NCI-H1048 (cell line): ENCODE results near the gene HPCAL1.
A peak's percentile ranks its signal among the peaks of the same experiment; 100 is the strongest.

Experiments
- DNase-seq: peaks from one replicate; lab custom pipeline; 2025; lab: John Stamatoyannopoulos, UW

Gene HPCAL1

DNA sequence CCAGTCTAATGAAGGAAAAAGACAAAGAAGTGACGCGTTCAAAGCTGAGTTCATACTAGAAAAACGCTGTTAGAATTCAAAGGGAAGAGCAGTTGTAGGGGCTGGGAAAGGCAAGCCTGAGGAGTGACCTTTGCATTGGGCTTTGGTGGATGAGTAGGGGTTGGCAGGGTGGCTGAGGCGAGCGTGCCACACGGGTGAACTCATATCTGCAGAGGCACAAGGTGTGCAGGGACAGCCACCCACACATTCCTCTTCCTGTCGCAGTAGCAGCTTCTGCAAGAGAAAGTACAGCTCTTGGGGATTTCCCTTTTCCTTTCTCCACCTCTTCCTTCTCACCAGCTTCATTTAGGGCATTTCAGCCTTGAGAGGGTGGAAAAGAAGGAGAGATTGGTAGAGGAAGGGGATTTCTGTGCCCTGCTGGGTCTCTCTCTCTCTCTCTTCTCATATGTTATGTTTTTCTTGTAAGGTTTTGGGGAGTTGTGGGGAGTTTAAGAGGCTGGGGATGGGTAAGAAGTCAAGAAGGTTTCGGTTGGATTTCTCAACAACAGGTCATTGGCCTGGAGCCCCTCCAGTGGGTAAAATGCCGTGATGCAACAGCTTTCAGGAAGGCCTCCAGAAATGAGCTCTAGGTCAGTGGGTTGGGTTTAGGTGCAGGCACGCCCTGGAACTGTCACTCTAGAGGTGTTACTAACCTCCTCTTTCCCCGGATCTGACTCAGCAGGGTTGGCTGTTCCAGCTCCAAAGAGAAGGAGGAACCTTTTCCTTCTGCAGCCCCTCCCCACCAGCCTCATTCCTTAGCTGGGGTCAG is 105.3 kb downstream of the HPCAL1 start:
- no peak for DNase-seq

DNA sequence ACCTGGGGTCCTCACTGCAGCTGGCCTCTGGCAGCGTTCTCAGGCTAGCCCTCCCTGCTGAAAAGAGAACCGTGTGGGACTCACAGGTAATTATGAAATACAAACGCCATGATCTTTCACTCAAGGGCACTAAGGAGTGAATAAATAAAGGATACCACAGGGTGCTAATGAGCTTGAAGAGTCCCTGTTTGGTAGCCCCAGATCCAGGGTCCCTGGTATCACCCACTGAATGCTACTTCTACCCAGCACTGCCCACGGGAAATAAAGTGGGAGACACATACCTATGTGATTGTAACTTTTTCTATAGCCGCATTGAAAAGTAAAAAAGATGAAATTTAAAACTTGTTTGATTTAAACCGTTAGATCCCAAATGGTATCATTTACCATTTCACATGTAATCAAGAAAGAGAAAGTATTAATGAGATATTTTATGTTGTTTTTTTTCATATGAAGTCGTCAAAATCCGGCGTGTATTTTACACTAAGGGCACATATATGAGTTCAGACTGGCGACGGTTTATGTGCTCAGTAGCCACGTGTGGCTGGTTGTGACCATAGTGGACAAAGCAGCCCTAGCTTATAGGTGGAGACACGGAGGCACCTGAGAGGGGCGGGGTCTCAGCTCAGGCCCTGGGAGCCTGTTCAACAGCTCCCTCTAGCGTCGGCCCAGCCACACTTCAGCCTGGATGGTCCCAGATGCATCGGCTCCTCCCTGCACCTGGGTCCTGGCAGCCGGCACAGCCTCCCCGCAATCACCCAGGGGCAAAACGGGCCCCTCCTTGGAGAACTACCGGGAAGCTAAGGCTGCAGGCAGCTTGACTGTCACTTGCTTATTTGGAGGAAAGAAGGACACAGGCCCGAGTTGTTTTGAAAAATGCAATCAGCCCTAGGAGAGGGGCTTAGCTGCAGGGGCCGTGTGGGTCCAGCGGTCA is 106.2 kb downstream of the HPCAL1 start:
- DNase-seq = peak; percentile 51

- no peak for DNase-seq
Measured at GRCh38 chr2:10410001-10410822, 107.5 kb downstream of the HPCAL1 start.

DNA sequence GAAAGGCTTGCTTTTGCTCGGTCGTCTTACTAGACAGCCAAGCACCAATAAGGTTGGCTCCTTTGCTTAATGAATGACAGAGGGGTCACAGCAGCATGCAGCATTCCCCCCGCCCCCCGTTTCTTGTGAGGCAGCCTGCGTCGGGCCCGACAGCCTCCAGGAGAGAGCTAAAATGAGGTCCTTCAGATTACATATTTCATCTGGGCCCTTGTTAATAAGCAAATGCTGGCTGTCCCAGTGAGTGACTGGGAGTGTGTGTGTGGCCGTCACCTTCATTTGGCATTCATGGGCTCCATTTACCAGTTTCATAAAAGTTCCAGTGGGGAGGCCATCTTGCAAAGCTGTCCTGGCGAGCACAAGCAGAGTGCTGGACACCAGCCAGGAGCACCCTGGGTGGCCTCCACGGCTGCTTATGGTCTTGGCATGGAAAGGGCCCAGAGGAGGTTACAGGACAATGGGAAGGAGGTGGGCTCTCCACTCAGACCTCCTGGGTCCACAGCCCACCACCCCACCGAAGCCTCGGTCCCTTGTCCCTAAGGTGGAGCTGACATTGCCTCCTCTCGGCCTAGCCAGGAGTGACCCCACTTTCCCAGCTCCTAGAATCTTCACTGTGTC is 108.2 kb downstream of the HPCAL1 start:
- DNase-seq = no peak

DNA sequence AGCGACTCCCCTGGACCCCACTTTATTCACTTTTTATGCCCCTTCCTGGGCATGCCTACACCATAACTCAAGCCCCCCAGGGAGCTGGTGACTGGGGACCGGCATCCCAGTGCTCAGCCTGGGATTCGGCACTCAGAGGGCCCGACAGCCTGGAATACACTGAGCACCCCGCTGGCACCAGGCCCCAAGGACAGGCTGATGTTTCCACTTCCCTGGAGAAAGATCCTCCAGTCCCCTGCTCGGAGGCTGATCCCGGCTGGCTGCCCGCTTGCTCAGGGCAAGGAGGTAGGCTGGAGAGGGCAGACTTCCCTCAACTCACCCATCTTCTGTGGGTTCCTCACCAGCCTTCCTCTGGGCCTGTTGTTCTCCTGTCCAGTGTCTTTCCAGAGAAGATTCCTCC is 108.9 kb downstream of the HPCAL1 start:
- DNase-seq = no peak

DNA sequence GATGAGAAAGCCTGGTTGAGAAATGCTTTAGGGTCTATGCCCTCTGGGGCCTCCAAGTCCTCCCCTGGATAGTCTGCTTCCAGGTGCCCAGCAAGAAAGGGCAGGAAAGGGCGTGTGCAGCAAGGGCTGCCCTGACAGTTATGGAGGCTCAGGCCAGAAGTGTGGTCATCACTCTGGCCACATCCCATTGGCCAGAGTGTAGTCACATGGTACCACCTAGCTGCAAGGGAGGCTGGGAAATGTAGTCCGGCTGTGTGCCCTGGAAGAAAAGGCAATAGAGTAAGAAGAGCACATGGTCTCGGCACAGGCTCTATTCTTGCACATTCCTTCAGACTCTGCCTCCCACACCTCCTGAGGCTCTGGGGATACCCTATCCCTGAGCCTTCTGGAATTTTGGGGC is 109.7 kb downstream of the HPCAL1 start:
- no peak for DNase-seq

- no peak for DNase-seq
Measured at GRCh38 chr2:10413503-10413902, 110.8 kb downstream of the HPCAL1 start.

GRCh38 chr2:10413991-10414451 is 111.3 kb downstream of the HPCAL1 start:
- no peak for DNase-seq

DNA sequence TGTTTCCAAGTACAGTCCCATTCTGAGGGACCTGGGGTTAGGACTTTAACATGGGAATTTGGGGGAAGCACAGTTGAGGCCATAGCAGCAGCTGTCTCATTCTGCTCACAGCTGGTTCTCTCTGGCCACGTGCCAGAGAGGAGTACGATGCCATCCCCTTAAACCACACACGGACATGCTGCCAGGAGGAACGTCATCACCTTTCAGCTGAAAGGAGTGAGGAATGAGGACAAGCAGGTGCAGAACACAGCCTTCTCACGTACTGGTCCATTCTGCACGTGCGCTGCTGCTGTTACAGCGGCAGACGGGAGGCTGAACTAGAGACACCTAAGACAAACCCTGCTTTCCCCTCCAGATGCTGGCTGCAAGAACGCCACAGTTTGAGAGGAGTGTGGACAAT is 111.9 kb downstream of the HPCAL1 start:
- DNase-seq = no peak

DNA sequence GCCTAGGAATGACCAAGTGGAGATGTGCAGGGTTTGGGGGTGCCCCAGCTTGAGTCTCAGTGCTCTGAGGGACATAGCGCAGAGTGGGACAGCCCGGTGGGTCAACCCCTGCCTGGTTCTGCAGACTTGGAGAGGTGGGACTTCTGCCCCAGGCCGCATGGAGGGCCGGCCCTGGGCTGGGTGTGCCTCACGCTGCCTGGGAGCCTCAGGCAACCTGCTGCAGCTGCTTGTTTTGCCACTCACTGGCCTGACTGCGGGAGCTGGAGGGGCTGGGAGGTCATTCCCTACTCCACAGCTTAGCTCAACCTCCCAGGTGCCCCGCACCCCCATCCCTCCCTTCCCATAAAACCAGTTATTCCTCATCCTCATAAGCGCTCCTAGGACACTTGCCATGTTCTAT is 112.3 kb downstream of the HPCAL1 start:
- no peak for DNase-seq

- no peak for DNase-seq
Measured at GRCh38 chr2:10415640-10416039, 112.9 kb downstream of the HPCAL1 start.

DNA sequence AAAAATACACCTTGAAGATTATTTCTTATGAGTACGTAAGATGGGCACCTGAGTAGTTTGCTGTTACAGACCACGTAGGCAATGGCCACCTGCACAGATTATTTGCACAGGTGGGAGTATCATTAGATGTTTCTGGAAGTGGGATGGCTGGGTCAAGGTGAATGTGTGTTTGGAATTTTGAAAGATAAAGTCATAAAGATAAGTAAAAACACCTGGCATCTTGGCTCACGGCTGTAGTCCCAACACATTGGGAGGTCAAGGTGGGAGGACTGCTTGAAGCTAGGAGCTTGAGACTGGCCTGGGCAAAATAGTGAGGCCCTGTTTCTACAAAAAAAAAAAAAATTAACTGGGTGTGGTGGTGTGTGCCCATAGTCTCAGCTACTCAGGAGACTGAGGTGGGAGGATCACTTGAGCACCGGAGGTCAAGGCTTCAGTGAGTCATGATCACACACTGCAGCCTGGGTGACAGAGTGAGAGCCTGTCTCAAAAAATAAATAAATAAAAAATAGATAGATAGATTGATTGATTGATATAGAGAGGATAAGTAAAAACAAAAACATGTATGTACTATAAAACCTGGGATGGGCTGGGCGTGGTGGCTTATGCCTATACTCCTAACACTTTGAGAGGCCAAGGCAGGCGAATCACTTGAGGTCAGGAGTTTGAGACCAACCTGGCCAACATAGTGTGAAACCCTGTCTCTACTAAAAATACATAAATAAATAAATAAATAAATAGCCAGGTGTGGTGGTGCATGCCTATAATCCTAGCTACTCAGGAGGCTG is 115.0 kb downstream of the HPCAL1 start:
- no peak for DNase-seq

DNA sequence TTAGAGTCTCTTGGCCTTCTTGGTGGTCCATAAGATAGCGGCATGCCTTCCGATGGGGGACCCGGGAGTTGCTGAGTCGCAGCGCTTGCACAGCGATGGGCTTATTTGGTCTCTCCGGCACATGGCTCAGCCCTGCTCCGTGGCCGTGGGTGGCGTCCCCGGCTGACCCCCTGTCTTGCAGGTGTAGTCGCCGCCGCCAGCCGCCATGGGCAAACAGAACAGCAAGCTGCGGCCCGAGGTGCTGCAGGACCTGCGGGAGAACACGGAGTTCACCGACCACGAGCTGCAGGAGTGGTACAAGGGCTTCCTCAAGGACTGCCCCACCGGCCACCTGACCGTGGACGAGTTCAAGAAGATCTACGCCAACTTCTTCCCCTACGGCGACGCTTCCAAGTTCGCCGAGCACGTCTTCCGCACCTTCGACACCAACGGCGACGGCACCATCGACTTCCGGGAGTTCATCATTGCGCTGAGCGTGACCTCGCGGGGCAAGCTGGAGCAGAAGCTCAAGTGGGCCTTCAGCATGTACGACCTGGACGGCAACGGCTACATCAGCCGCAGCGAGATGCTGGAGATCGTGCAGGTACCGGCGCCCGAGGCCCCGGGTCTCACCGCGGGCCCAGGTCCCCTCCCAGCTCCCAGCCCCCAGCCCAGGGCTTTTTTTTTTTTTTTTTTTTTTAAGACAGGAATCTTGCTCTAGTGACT is 117.0 kb downstream of the HPCAL1 start:
- no peak for DNase-seq

GRCh38 chr2:10422251-10422650 is 119.5 kb downstream of the HPCAL1 start:
- DNase-seq = no peak

DNA sequence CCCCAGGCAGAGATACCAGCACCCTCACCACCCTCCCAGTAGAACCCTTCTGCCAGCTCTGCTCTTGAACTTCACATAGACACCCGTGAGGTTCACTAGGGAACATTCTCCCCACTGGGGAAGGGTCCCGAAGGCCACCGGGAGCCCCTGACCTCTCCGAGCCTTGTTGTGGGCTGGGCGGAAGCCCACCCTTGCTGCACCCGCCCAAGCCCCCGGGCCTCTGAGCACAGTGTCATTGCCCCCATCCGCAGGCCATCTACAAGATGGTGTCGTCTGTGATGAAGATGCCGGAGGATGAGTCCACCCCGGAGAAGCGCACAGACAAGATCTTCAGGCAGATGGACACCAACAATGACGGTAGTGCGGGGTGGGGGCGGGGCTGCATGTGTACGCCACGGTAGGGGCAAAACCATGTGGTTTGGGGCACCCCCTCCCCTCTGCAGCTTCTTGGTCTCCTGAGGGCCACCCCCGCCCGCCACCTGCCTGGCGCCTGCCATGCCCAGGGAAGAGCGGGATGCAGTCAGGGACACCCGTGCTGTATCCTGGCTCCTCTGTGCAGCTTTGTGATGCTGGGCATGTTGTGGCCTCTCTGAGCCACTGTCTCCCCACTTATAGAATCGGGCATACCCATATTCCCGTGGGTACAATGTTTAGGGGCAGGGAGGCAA is 120.2 kb downstream of the HPCAL1 start:
- DNase-seq = no peak

DNA sequence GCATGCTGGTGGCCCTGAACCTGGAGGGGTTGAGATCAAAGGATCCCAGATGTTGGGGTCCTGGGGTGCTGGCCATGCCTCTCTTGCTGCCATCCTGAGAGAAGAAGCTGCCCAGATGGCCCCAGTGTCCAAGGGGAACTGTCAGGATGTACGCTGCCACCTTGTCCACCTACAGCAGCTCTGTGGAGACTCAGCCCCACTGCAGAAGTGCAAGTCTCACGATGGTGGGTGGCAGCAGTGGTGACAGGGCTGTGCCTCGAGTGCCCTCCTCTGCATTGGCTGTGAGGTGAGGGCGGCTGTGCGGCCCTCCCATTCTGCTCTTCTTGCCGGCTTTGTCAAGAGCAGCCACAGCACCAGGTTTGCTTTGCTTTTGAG is 120.7 kb downstream of the HPCAL1 start:
- no peak for DNase-seq

DNA sequence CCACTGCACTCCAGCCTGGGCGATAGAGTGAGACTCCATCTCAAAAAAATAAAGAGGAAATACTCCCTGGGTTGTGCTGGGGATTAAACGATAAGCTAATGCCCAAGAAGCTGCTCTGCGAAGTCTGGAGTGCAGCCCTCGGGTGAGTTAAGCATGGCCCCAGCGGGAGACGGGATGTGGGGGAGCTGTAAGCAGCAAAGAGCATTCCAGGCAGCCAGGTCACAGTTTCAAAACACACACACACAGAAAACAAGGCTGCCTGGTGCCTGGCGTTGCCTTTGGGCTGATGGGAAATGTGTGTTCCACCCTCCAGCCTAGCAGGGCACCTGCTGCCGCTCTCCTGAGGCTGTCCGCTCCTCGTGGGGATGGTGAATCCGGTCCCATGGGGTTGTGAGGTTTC is 121.3 kb downstream of the HPCAL1 start:
- no peak for DNase-seq

GRCh38 chr2:10424916-10425505 is 122.3 kb downstream of the HPCAL1 start:
- DNase-seq = no peak

DNA sequence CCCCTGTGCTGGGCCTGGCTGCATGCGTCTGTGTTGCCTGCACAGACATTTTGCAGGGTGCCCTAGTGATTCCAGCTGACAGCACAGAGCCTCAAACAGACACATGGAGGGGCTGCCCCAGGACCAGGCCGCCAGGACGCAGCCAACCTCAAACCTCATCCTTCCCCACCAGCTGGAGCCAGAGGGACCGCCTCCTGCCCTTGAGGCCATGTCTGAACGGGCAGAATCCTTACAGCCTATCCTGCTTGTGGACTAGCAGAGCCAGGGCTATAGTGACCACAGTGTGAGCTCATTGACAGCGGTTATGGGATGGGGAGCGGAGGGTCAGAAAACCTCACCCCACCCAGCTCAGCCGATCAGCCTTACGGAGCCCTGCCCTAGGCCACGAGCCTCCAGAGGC is 123.0 kb downstream of the HPCAL1 start:
- no peak for DNase-seq
